H1 (cell line): ENCODE data around the gene MORC1. TPM values are rescaled to one million over a fixed set of nuclear protein-coding genes. Genes with fewer than 3 reads are reported as not detected.
"Not testable (repeated sequence)": the region's sequence is repeated elsewhere in the genome, so short reads cannot be mapped to it uniquely, and the experiment has no call there.

Source experiments
- CTCF ChIA-PET: fragments of 300-600 bp; sonication (Branson Sonifier 250); formaldehyde crosslinking; loops from one replicate; lab custom pipeline; 2021; ENCODE audit not compliant: partially characterized antibody; lab: Charles Lee
- POLR2A ChIA-PET: fragments of 300-600 bp; sonication (Branson Sonifier 250); formaldehyde crosslinking; loops from one replicate; lab custom pipeline; 2021; ENCODE audit warnings: inconsistent platforms; ENCODE audit not compliant: partially characterized antibody; lab: Charles Lee
- DNase-seq, 2 experiments: peaks; one replicate each; pipeline versions ENCODE4 v3.0.0 to v3.0.0-alpha.2; 2010 to 2022; ENCODE audit warnings: low spot score in 2 of 2, low read depth in 1 of 2, mixed read lengths in 1 of 2
- FAIRE-seq: peaks from 2 replicates; lab custom pipeline; 2011; peaks lifted over from hg19 to GRCh38; lab: Jason Lieb, UNC
- H2AFZ ChIP-seq: 2 replicates; pipeline ENCODE4 v1.8.1; 2012; ENCODE audit warnings: low read length, inconsistent platforms
- H2AK5ac ChIP-seq: 2 replicates; pipeline ENCODE4 v1.6.1; 2013; ENCODE audit warnings: low read depth, low read length
- H2BK120ac ChIP-seq: replicated peaks from 2 replicates; pipeline ENCODE3; 2013; ENCODE audit warnings: low read depth, low read length, inconsistent platforms
- H2BK12ac ChIP-seq: 2 replicates; pipeline ENCODE4 v1.6.1; 2013; ENCODE audit warnings: low read depth, low read length
- H2BK15ac ChIP-seq: 2 replicates; pipeline ENCODE4 v1.6.1; 2013; ENCODE audit warnings: low read length
- H2BK20ac ChIP-seq: 2 replicates; pipeline ENCODE4 v1.6.1; 2013; ENCODE audit warnings: low read length
- H2BK5ac ChIP-seq: 2 replicates; pipeline ENCODE4 v1.6.1; 2013; ENCODE audit warnings: low read depth, low read length
- H3K14ac ChIP-seq: 2 replicates; pipeline ENCODE4 v1.6.1; 2013; ENCODE audit warnings: inconsistent platforms; ENCODE audit not compliant: insufficient read length
- H3K18ac ChIP-seq: 2 replicates; pipeline ENCODE4 v1.6.1; 2013; ENCODE audit warnings: low read length; ENCODE audit errors: extremely low read depth
- H3K23ac ChIP-seq: 2 replicates; pipeline ENCODE4 v1.6.1; 2013; ENCODE audit warnings: inconsistent platforms; ENCODE audit not compliant: insufficient read length
- H3K23me2 ChIP-seq: 2 replicates; pipeline ENCODE4 v1.6.1; 2013; ENCODE audit warnings: low read depth, low read length
- H3K27ac ChIP-seq: 2 replicates; pipeline ENCODE4 v1.6.1; 2011; ENCODE audit warnings: low read depth, low read length, inconsistent platforms
- H3K27me3 ChIP-seq, 4 experiments: replicated peaks in 1 of 4; 1 replicate in 1 of 4; 2 replicates in 3 of 4; pipeline versions ENCODE4 v1.6.1 to v1.8.1; 2011 to 2013; ENCODE audit warnings: low read length in 3 of 4, mild to moderate bottlenecking in 3 of 4, inconsistent platforms in 2 of 4, mixed read lengths in 2 of 4, moderate library complexity in 1 of 4; ENCODE audit not compliant: control insufficient read depth in 3 of 4, insufficient read depth in 3 of 4; ENCODE audit errors: extremely low read depth in 1 of 4
- H3K36me3 ChIP-seq, 4 experiments: 2 replicates each; pipeline versions ENCODE4 v1.6.1 to v1.8.1; 2011 to 2013; ENCODE audit warnings: mild to moderate bottlenecking in 4 of 4, low read length in 3 of 4, moderate library complexity in 2 of 4, control low read depth in 1 of 4, inconsistent platforms in 1 of 4; ENCODE audit not compliant: insufficient read depth in 4 of 4, control insufficient read depth in 2 of 4
- H3K4ac ChIP-seq: replicated peaks from 2 replicates; pipeline ENCODE3; 2013; ENCODE audit warnings: low read length, low read depth, mixed read lengths, inconsistent platforms; ENCODE audit not compliant: insufficient read length
- H3K4me1 ChIP-seq, 4 experiments: replicated peaks in 1 of 4; 1 replicate in 1 of 4; 2 replicates in 3 of 4; pipeline versions ENCODE4 v1.6.1 to v1.8.1; 2011 to 2013; ENCODE audit warnings: low read length in 3 of 4, inconsistent platforms in 2 of 4, mixed read lengths in 1 of 4; ENCODE audit not compliant: insufficient read depth in 4 of 4, control insufficient read depth in 3 of 4
- H3K4me2 ChIP-seq, 2 experiments: 2 replicates each; pipeline versions ENCODE4 v1.6.1 to v1.8.1; 2011 to 2013; ENCODE audit warnings: low read depth in 2 of 2, low read length in 2 of 2, control low read depth in 1 of 2, inconsistent platforms in 1 of 2, mild to moderate bottlenecking in 1 of 2; ENCODE audit not compliant: insufficient read depth in 1 of 2
- H3K4me3 ChIP-seq, 4 experiments: fragments of 200-600, 300-600 bp in 1 of 4; sonication (generic), shearing (Covaris generic), sonication (Bioruptor Twin) in 1 of 4; 2 replicates each; pipeline versions ENCODE4 v1.5.1 to v1.8.1; 2011 to 2016; ENCODE audit warnings: low read length in 4 of 4, low read depth in 3 of 4, control low read depth in 2 of 4, inconsistent platforms in 2 of 4, mild to moderate bottlenecking in 2 of 4, mixed read lengths in 1 of 4, moderate library complexity in 1 of 4; ENCODE audit not compliant: insufficient read depth in 2 of 4; ENCODE audit errors: extremely low read depth in 1 of 4
- H3K56ac ChIP-seq: replicated peaks from 2 replicates; pipeline ENCODE3; 2013; ENCODE audit warnings: low read depth, mild to moderate bottlenecking, mixed read lengths, low read length, inconsistent platforms; ENCODE audit not compliant: insufficient read length
- H3K79me1 ChIP-seq: 2 replicates; pipeline ENCODE4 v1.6.1; 2013; ENCODE audit warnings: low read depth, low read length, control low read depth
- H3K79me2 ChIP-seq, 2 experiments: 2 replicates each; pipeline versions ENCODE4 v1.6.1 to v1.8.1; 2012 to 2013; ENCODE audit warnings: low read length in 2 of 2, mild to moderate bottlenecking in 2 of 2, inconsistent platforms in 1 of 2; ENCODE audit not compliant: insufficient read depth in 2 of 2, control insufficient read depth in 1 of 2
- H3K9ac ChIP-seq, 4 experiments: replicated peaks in 1 of 4; 1 replicate in 1 of 4; 2 replicates in 3 of 4; pipeline versions ENCODE4 v1.6.1 to v1.8.1; 2011 to 2013; ENCODE audit warnings: low read depth in 3 of 4, low read length in 3 of 4, control low read depth in 2 of 4, mild to moderate bottlenecking in 2 of 4, moderate library complexity in 2 of 4, inconsistent platforms in 1 of 4; ENCODE audit errors: extremely low read depth in 1 of 4
- H3K9me3 ChIP-seq, 2 experiments: 2 replicates each; pipeline versions ENCODE4 v1.6.1 to v1.8.1; 2012 to 2013; ENCODE audit warnings: mild to moderate bottlenecking in 2 of 2, moderate library complexity in 2 of 2, control low read depth in 1 of 2, inconsistent platforms in 1 of 2, low read depth in 1 of 2, low read length in 1 of 2, mixed read lengths in 1 of 2; ENCODE audit not compliant: insufficient read depth in 2 of 2
- H4K20me1 ChIP-seq, 2 experiments: replicated peaks in 1 of 2; 2 replicates each; pipeline versions ENCODE3 to v1.8.1; 2011 to 2013; ENCODE audit warnings: inconsistent platforms in 2 of 2, low read length in 2 of 2, mild to moderate bottlenecking in 1 of 2; ENCODE audit not compliant: insufficient read depth in 2 of 2, control insufficient read depth in 1 of 2
- H4K5ac ChIP-seq: 2 replicates; pipeline ENCODE4 v1.6.1; 2013; ENCODE audit warnings: low read length, low read depth, mixed read lengths, inconsistent platforms; ENCODE audit not compliant: insufficient read length
- H4K8ac ChIP-seq: 2 replicates; pipeline ENCODE4 v1.8.0; 2013; ENCODE audit warnings: mild to moderate bottlenecking, moderate library complexity, low read length, inconsistent platforms; ENCODE audit not compliant: insufficient read depth; ENCODE audit errors: extremely low read depth
- H4K91ac ChIP-seq: replicated peaks from 2 replicates; pipeline ENCODE3; 2013; ENCODE audit warnings: low read length, mixed read lengths, inconsistent platforms; ENCODE audit not compliant: insufficient read length
- WGBS, 2 experiments: shearing (Covaris generic) in 1 of 2; methylation state at CpG; one replicate each; pipeline versions ENCODE4 v1.1.6 to v1.1.7; 2013 to 2015; ENCODE audit warnings: low lambda C conversion rate in 2 of 2, mixed read lengths in 2 of 2, inconsistent platforms in 1 of 2, low coverage in 1 of 2, missing lambda C conversion rate in 1 of 2; ENCODE audit not compliant: insufficient replicate concordance in 2 of 2, insufficient coverage in 1 of 2, insufficient read length in 1 of 2; ENCODE audit errors: extremely low coverage in 1 of 2, missing lambda C conversion rate in 1 of 2; 5-methylcytosine and 5-hydroxymethylcytosine counted together
- polyA plus RNA-seq, 7 experiments: library from polyadenylated mRNA; depleted of rRNA in 3 of 7; stranded (reverse) in 5 of 7; unstranded in 2 of 7; fragments of >200 nt in 5 of 7; fragments of 200-250 nt in 2 of 7; gene quantifications; 1 replicate in 5 of 7; 2 replicates in 1 of 7; 4 replicates in 1 of 7; pipeline versions ENCODE4 v1.2.1 to v1.2.3, GENCODE V29; 2011 to 2013; ENCODE audit warnings: missing spikeins in 2 of 7, mixed read lengths in 2 of 7
- total RNA-seq: library from RNA; stranded (reverse); fragmentation: NEBNext Ultra II Directional; extraction: Animal tissue kit (Norgen Biotek cat#: 25700); gene quantifications from 2 replicates; pipeline ENCODE4 v1.2.1, GENCODE V29; 2021

Gene MORC1
- total and polyA plus RNA-seq, 2 of the 8 experiments (the other 6 are each of a cell fraction or from before 2014, with no cell fraction given): not detected

- H3K4me2 ChIP-seq, POLR2A ChIA-PET, H3K23ac ChIP-seq, H3K79me2 ChIP-seq, H3K4ac ChIP-seq, H3K36me3 ChIP-seq, FAIRE-seq, H3K9me3 ChIP-seq, H2AK5ac ChIP-seq, H3K79me1 ChIP-seq, H2BK5ac ChIP-seq, DNase-seq, H3K23me2 ChIP-seq, H3K27ac ChIP-seq, H2BK12ac ChIP-seq, H2BK15ac ChIP-seq, H3K56ac ChIP-seq, H2BK20ac ChIP-seq, H3K4me3 ChIP-seq, H3K18ac ChIP-seq, H4K5ac ChIP-seq, H4K8ac ChIP-seq, H4K20me1 ChIP-seq, H2BK120ac ChIP-seq, H3K27me3 ChIP-seq, H2AFZ ChIP-seq, H4K91ac ChIP-seq, H3K9ac ChIP-seq, H3K14ac ChIP-seq, H3K4me1 ChIP-seq: not testable (repeated sequence)
- CTCF ChIA-PET: interaction anchor here (0.9 to 4.4 kb wide), 6 partner anchors 12 to 418 kb away, joined by 3 to 79 read pairs (median 3); no protein-coding TSS in a partner anchor
- WGBS, 2 experiments: 81% methylated on average over 1 of the region's 1 CpG; no CpG with 5 or more reads in 1 of the 2 experiments
Observed at GRCh38 chr3:109080090-109080489, 37.8 kb downstream of the MORC1 start.
